Left ventricle myocardium inferior (tissue), 1 donor: Measurements from ENCODE around the gene PDXK. TPM values are rescaled to one million over a fixed set of nuclear protein-coding genes. Genes with fewer than 3 reads are reported as not detected.

Source experiments
- DNase-seq: peaks from one replicate; pipeline ENCODE4 v3.0.0-alpha.2; 2020
- H3K27ac ChIP-seq: fragments of 200-600 bp; replicated peaks from 2 replicates; pipeline ENCODE4 v1.8.0; 2021
- H3K27me3 ChIP-seq: fragments of 200-600 bp; 2 replicates; pipeline ENCODE4 v1.8.0; 2021; ENCODE audit warnings: low read depth
- H3K36me3 ChIP-seq: fragments of 200-600 bp; 2 replicates; pipeline ENCODE4 v1.8.0; 2021
- H3K4me1 ChIP-seq: fragments of 200-600 bp; 2 replicates; pipeline ENCODE4 v1.8.0; 2021
- H3K4me3 ChIP-seq: fragments of 200-600 bp; 2 replicates; pipeline ENCODE4 v1.8.0; 2021; ENCODE audit warnings: mild to moderate bottlenecking, moderate library complexity
- H3K9me3 ChIP-seq: fragments of 200-600 bp; replicated peaks from 2 replicates; pipeline ENCODE4 v1.8.0; 2021
- CTCF ChIP-seq: fragments of 200-600 bp; IDR thresholded peaks from 2 replicates; pipeline ENCODE4 v1.8.0; 2021; ENCODE audit warnings: antibody characterized with exemption, mild to moderate bottlenecking, borderline replicate concordance
- intact Hi-C: fragments of 100-400 bp; cut with micrococcal nuclease; formaldehyde crosslinking; loops from one replicate; pipeline ENCODE4 v1.11.0; 2022
- total RNA-seq: library from RNA; stranded (reverse); fragmentation: NEBNext Ultra II Directional; extraction: Animal tissue kit (Norgen Biotek cat#: 25700); gene quantifications from one replicate; pipeline ENCODE4 v1.2.1, GENCODE V29; 2021
- donor health status: DM: no; HTN: yes; CAD: no; lungs with severe emphysema.

Gene PDXK
- total RNA-seq, 1 donor from 2014 or later = 88.4 TPM

- Histone ChIP-seq H3K4me3 (peak overlapping the region; percentile 94), H3K27me3 (no peaks in the 10 kb centered on the region), H3K4me1 (peaks cover 24% of the 10 kb centered on the region), H3K9me3 (no peaks in the 10 kb centered on the region), H3K36me3 (peaks cover 37% of the 10 kb centered on the region), H3K27ac (peak overlapping the region; percentile 91)
- intact Hi-C loops = no loop called here
- DNase-seq = no peak
- no peak for TF ChIP-seq CTCF
Observed at GRCh38 chr21:43790010-43790524, 71.1 kb downstream of the PDXK start.

- Histone ChIP-seq H3K36me3 (peaks cover 59% of the 10 kb centered on the region), H3K27me3 (no peaks in the 10 kb centered on the region), H3K9me3 (no peaks in the 10 kb centered on the region), H3K4me1 (peaks cover 24% of the 10 kb centered on the region), H3K27ac (no peak overlapping the region), H3K4me3 (no peak overlapping the region)
- TF ChIP-seq CTCF = no peak
- DNase-seq = no peak
- intact Hi-C loops = no loop called here
Observed at GRCh38 chr21:43792406-43792805, 73.5 kb downstream of the PDXK start.

GRCh38 chr21:43793243-43793642 is 74.3 kb downstream of the PDXK start:
- intact Hi-C loops = no loop called here
- TF ChIP-seq CTCF = no peak

GRCh38 chr21:43794311-43794710 is 75.4 kb downstream of the PDXK start:
- no peaks in the 10 kb centered on the region for H3K9me3 ChIP-seq
- no peak overlapping the region for H3K4me3 ChIP-seq
- no peaks in the 10 kb centered on the region for H3K27me3 ChIP-seq
- intact Hi-C loops = no loop called here
- H3K27ac ChIP-seq = no peak overlapping the region
- TF ChIP-seq CTCF = no peak
- no peak for DNase-seq
- peaks cover 18% of the 10 kb centered on the region for H3K4me1 ChIP-seq
- H3K36me3 ChIP-seq = peaks cover 78% of the 10 kb centered on the region

More at GRCh38 chr21:43793243-43793642, 74.3 kb downstream of the PDXK start:
- DNase-seq = no peak
- no peak overlapping the region for H3K27ac ChIP-seq
- no peak overlapping the region for H3K4me3 ChIP-seq
- peaks cover 24% of the 10 kb centered on the region for H3K4me1 ChIP-seq
- H3K9me3 ChIP-seq = no peaks in the 10 kb centered on the region
- H3K27me3 ChIP-seq = no peaks in the 10 kb centered on the region
- peaks cover 67% of the 10 kb centered on the region for H3K36me3 ChIP-seq

GRCh38 chr21:43794857-43795256 is 75.9 kb downstream of the PDXK start:
- intact Hi-C loops = no loop called here
- H3K36me3 ChIP-seq = peaks cover 84% of the 10 kb centered on the region
- no peaks in the 10 kb centered on the region for H3K9me3 ChIP-seq
- no peak for DNase-seq
- H3K27ac ChIP-seq = no peak overlapping the region
- no peaks in the 10 kb centered on the region for H3K27me3 ChIP-seq
- peaks cover 13% of the 10 kb centered on the region for H3K4me1 ChIP-seq
- H3K4me3 ChIP-seq = no peak overlapping the region
- TF ChIP-seq CTCF = no peak
